Nephron (organoid): Measurements from ENCODE around the gene PSEN1.

Experiments used
- H3K27ac Mint-ChIP-seq, 3 experiments: 2 replicates each; pipeline ENCODE4 v1.8.0; 2020; ENCODE audit warnings: mixed read lengths in 3 of 3, mild to moderate bottlenecking in 2 of 3, moderate library complexity in 1 of 3
- H3K27me3 Mint-ChIP-seq: 2 replicates; pipeline ENCODE4 v1.8.0; 2021; ENCODE audit warnings: low read depth, mild to moderate bottlenecking, moderate library complexity, mixed read lengths
- H3K36me3 Mint-ChIP-seq: 2 replicates; pipeline ENCODE4 v1.8.0; 2020; ENCODE audit warnings: low read depth, mixed read lengths
- H3K4me1 Mint-ChIP-seq: 2 replicates; pipeline ENCODE4 v1.8.0; 2020; ENCODE audit warnings: mixed read lengths
- H3K4me3 Mint-ChIP-seq, 3 experiments: 2 replicates each; pipeline ENCODE4 v1.8.0; 2020; ENCODE audit warnings: mild to moderate bottlenecking in 3 of 3, mixed read lengths in 3 of 3, moderate library complexity in 2 of 3
- H3K9me3 Mint-ChIP-seq: 2 replicates; pipeline ENCODE4 v1.8.0; 2020; ENCODE audit warnings: mixed read lengths
- TF ChIP-seq, protein P1 (sequence below), 3 experiments: fragments of 200-600 bp; sonication (generic); IDR thresholded peaks; one replicate each; pipeline ENCODE4 v1.5.0; 2021; ENCODE audit warnings: antibody characterized with exemption in 3 of 3; ENCODE audit not compliant: unreplicated experiment in 3 of 3

PSEN1 gene

DNA sequence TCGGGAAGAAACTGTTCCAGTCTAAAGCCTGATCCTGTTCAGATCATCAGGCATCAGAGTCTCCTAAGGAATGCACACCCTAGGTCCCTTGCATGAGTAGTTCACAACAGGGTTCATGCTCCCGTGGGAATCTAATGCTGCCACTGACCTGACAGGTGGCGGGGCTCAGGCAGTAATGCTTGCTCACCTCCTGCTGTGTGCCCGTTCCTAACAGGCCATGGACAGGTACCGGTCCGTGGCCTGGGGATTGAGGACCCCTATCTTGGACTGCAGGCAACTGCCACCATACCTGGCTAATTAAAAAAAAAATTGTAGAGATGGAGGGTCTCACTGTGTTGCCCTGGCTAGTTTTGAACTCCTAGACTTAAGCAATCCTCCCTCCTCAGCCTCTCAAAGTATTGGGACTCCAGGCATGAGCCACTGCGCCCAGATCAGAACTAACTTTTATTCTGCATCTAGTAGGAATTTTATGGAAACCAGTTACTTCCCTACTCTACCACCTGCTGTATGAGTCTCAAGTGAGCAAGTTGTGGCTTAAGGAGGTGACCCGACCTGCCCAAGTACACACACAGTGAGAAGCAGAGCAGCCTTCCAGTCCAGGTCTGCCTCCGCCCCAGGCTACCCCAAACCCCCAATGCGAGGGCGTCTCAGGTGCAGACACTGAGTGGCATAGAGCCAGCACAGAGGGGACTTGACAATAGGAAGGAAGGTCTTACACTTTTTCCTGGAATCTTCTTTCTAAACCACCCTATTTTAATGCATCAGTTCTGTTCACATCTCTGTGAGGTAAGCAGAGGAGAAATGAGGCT lies 98.5 kb downstream of the PSEN1 start:
- H3K27me3 Mint-ChIP-seq = peaks cover 51% of the 10 kb centered on the region
- TF ChIP-seq, protein P1, sequence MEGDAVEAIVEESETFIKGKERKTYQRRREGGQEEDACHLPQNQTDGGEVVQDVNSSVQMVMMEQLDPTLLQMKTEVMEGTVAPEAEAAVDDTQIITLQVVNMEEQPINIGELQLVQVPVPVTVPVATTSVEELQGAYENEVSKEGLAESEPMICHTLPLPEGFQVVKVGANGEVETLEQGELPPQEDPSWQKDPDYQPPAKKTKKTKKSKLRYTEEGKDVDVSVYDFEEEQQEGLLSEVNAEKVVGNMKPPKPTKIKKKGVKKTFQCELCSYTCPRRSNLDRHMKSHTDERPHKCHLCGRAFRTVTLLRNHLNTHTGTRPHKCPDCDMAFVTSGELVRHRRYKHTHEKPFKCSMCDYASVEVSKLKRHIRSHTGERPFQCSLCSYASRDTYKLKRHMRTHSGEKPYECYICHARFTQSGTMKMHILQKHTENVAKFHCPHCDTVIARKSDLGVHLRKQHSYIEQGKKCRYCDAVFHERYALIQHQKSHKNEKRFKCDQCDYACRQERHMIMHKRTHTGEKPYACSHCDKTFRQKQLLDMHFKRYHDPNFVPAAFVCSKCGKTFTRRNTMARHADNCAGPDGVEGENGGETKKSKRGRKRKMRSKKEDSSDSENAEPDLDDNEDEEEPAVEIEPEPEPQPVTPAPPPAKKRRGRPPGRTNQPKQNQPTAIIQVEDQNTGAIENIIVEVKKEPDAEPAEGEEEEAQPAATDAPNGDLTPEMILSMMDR (IDR thresholded peaks at IDR 0.05; ENCODE audit: unreplicated experiment in 3 of 3) = no peak
- no peaks in the 10 kb centered on the region for H3K9me3 Mint-ChIP-seq
- no peaks in the 10 kb centered on the region for H3K36me3 Mint-ChIP-seq
- H3K27ac Mint-ChIP-seq = peak overlapping the region; percentile 91 to 97 (median 91)
- H3K4me3 Mint-ChIP-seq = peak overlapping the region; percentile 77 to 93 (median 90)
- peaks cover 67% of the 10 kb centered on the region for H3K4me1 Mint-ChIP-seq

DNA sequence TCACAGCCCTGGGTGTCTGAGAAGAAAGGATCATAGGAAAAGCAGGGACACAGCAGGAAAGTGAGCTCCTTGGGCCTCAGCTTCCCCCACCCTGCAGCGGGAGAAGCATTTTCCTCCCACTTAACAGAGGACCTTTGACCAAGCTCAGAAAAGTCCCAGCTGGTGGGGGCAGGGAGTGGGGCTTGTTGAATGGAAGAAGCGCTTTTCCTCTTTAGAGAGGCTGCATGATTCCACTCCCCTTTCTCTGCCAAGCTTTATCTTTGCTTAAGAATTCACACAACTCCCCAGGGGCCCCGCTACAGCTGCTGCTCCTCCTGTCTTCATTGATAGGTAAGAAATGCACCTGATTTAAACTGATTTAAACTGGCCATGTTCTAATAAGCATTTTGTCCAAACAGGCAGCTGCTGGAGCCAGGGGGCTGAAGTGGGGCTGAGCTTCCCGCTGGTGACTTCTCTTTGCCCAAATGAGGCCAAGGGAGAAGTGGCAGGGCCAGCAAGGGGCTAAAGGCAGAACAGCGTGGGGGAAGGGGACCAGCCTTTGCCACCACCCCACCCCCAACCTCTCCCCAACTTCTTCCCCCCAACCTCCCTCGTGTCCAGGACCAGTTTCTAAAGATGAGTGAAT lies 99.3 kb downstream of the PSEN1 start:
- TF ChIP-seq, protein P1 (IDR thresholded peaks at IDR 0.05; ENCODE audit: unreplicated experiment in 3 of 3) = no peak
- no peaks in the 10 kb centered on the region for H3K9me3 Mint-ChIP-seq
- peak overlapping the region; percentile 91 to 97 (median 91) for H3K27ac Mint-ChIP-seq
- H3K4me1 Mint-ChIP-seq = peaks cover 70% of the 10 kb centered on the region
- peaks cover 3% of the 10 kb centered on the region for H3K36me3 Mint-ChIP-seq
- H3K4me3 Mint-ChIP-seq = peak overlapping the region; percentile 77 to 93 (median 90)
- peaks cover 57% of the 10 kb centered on the region for H3K27me3 Mint-ChIP-seq

DNA sequence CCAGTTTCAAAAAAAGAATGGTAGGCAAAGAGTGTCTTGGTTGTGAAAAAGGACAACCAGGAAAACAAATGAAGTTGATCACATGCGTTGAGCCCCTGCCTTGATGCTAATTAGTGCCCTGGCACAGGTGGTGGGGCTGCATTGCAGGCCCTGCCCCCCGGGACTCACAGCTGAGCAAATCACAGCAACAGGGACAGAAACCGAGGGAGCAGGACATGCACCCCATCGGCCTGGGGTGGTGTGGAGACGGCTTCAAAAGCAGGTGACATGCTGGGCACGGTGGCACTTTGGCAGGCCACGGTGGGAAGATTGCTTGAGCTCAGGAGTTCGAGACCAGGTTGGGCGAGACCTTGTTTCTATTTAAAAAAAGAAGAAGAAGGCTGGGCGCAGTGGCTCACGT lies 99.8 kb downstream of the PSEN1 start:
- peaks cover 3% of the 10 kb centered on the region for H3K36me3 Mint-ChIP-seq
- H3K4me3 Mint-ChIP-seq = peak overlapping the region; percentile 77 to 93 (median 90)
- H3K27ac Mint-ChIP-seq = peak overlapping the region; percentile 91 to 97 (median 91)
- H3K27me3 Mint-ChIP-seq = peaks cover 62% of the 10 kb centered on the region
- no peaks in the 10 kb centered on the region for H3K9me3 Mint-ChIP-seq
- peaks cover 69% of the 10 kb centered on the region for H3K4me1 Mint-ChIP-seq
- TF ChIP-seq, protein P1 (IDR thresholded peaks at IDR 0.05; ENCODE audit: unreplicated experiment in 3 of 3) = no peak

DNA sequence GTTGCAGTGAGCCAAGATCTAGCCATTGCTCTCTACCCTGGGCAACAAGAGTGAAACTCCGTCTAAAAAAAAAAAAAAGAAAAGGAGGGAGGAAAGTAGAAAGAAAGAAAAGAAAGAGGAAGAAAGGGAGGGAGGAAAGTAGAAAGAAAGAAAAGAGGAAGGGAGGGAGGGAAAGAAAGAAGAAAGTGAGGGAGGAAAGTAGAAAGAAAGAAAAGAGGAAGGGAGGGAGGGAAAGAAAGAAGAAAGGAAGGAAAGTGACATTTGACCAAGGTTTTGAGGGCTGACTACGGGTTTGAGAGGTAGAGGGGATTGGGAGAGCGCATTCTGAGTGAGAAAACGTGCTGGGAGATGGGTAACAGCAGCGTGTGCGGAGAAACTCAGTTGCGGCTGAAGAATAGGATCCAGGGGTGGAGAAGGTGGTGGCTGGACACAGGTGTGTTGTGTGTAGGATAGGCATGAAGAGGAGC lies 100.5 kb downstream of the PSEN1 start:
- no peaks in the 10 kb centered on the region for H3K9me3 Mint-ChIP-seq
- TF ChIP-seq, protein P1 (IDR thresholded peaks at IDR 0.05; ENCODE audit: unreplicated experiment in 3 of 3) = no peak
- H3K27ac Mint-ChIP-seq = peak overlapping the region; percentile 78 to 97 (median 91)
- peak overlapping the region; percentile 77 to 93 (median 90) for H3K4me3 Mint-ChIP-seq
- H3K36me3 Mint-ChIP-seq = peaks cover 3% of the 10 kb centered on the region
- H3K4me1 Mint-ChIP-seq = peaks cover 68% of the 10 kb centered on the region
- H3K27me3 Mint-ChIP-seq = peaks cover 68% of the 10 kb centered on the region

DNA sequence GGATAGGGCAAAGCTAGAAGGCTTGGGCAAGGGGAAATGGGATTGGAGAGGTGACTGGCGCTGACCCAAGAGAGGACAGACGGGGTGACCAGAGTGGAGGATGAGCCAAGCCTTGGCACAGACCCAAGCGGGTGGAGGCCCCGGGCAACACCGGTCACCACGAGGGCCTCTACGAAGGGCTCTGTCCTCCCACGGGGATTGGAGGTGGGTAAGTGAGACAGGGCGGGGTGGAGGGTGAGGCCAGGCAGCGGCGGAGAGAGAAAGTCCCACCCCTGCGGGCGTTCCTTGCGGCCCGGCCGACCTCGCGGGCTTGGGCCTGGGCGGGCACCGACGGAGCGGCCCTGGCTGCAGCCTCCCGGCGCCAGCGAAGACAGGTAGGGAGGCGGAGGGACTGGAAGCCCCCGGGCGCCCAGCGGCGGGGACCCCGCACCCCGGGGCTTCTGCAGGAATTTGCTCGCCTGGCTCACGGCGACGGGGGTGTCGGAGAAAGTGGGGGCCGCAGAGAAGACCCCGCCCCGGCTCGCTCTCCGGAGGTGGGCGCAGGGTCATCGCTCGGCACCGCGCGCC lies 101.0 kb downstream of the PSEN1 start, which contains the start of gene PAPLN:
PAPLN (plus strand) TSS at position 288 of the 567 bp plus-strand sequence. CDS start 2,273 bp downstream, outside the sequence.
- peaks cover 3% of the 10 kb centered on the region for H3K36me3 Mint-ChIP-seq
- TF ChIP-seq, protein P1 (IDR thresholded peaks at IDR 0.05; ENCODE audit: unreplicated experiment in 3 of 3) = no peak
- peak within 1 kb of the TSS; percentile 91 to 97 (median 91) for H3K27ac Mint-ChIP-seq
- peaks cover 68% of the 10 kb centered on the region for H3K4me1 Mint-ChIP-seq
- peaks cover 68% of the 10 kb centered on the region for H3K27me3 Mint-ChIP-seq
- H3K4me3 Mint-ChIP-seq = peak within 1 kb of the TSS; percentile 77 to 93 (median 90)
- no peaks in the 10 kb centered on the region for H3K9me3 Mint-ChIP-seq
